NB4 (cell line): ENCODE results near the gene POLR1C.

Experiments
- CTCF ChIP-seq: IDR thresholded peaks from one replicate; pipeline ENCODE4 v1.5.1; 2012; ENCODE audit warnings: low read depth, low read length
- POLR2A ChIP-seq: IDR thresholded peaks from 2 replicates; pipeline ENCODE4 v1.6.1; 2011; ENCODE audit warnings: mild to moderate bottlenecking; ENCODE audit not compliant: insufficient read length; ENCODE audit errors: extremely low read depth

GRCh38 chr6:43468240-43468639, 48.6 kb upstream of the POLR1C start:
- TF ChIP-seq CTCF: no peak
- no peak for TF ChIP-seq POLR2A
